NCI-H524 treated with DMSO at 0.1 percent for 48 hours (cell line): ENCODE data around the gene TANGO2.
A peak's percentile ranks its signal among the peaks of the same experiment; 100 is the strongest.
"Not testable (repeated sequence)": the region's sequence is repeated elsewhere in the genome, so short reads cannot be mapped to it uniquely, and the experiment has no call there.

Source experiments
- DNase-seq: peaks from one replicate; lab custom pipeline; 2025; lab: John Stamatoyannopoulos, UW

Gene TANGO2

DNA sequence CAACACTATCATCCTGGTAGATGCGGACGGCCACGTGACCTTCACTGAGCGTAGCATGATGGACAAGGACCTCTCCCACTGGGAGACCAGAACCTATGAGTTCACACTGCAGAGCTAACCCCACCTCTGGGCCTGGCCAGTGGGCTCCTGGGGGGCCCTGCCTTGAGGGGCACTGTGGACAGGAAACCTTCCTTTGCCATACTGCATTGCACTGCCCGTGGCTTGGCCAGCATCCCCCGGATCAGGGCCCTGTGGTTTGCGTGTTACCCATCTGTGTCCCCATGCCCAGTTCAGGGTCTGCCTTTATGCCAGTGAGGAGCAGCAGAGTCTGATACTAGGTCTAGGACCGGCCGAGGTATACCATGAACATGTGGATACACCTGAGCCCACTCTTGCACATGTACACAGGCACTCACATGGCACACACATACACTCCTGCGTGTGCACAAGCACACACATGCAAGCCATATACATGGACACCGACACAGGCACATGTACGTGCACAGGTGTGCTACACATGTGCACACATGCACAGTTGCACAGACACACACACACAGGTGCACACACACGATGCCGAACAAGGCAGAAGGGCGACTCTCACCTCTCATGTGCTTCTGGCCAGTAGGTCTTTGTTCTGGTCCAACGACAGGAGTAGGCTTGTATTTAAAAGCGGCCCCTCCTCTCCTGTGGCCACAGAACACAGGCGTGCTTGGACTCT, 43.8 kb downstream of the TANGO2 start:
- no peak for DNase-seq

DNA sequence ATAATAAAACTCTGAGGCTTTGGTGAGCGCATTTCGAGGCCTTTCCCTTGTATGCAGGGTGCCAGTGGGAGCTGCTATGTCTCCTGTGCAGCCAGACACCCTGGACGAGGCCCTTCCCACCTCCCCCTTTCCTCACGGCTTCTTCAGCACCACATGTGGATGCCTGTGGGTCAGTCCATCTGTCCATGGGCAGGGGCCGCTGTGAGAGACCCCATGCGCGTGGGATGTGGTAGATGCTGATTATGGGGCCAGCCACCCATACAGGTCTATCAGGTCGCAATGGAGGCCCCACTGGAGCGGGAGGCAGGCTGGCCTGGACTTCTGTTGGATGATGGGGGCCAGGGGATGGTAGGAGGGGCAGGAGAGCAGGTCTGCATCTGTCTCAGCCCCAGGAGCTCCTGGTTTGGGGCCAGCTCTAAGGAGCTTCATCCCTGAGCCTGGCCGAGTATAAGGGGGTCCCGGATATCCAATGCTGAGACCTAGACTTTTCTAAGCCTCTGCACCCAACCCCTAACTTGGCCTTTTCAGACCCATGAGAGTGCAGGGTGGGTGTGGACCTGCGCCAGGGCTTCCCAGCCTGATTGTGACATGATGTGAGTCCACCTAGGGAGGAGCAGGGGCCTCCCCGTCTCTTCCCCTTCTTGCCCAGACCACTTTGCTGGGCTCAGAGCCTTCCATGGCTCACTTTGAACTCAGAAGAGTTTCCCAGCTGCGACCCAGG, 45.1 kb downstream of the TANGO2 start:
- no peak for DNase-seq

DNA sequence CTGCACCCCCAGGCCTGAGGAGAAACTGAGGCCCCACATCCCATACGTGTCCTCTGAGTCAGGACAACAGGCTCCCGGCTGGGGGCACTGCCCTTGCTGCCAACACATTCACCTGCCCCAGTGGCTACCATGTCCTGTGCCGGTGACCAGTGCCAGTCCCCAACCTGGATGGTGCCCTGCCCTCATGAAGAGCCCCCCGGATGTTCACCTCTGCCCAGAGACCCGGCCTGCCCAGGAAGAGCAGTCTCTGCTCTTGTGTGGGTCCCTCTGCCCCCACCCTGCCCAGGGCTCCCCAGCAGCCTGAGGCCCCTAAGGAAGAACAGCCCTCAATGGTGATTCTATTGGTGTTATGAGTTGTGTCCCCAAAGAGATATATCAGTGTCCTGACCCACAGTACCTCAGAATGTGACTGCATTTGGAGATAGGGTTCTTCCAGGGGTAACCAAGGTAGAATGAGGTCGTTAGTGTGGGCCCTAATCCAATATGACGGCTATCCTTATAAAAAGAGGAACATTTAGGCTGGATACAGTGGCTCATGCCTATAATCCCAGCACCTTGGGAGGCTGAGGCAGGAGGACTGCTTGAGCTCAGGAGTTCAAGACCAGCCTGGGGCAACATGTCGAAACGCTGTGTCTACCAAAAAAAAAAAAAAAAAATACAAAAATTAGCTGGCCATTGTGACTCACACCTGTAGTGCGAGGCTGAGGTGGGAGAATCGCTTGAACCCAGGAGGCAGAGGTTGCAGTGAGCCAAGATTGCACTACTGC, 45.9 kb downstream of the TANGO2 start:
- no peak for DNase-seq

DNA sequence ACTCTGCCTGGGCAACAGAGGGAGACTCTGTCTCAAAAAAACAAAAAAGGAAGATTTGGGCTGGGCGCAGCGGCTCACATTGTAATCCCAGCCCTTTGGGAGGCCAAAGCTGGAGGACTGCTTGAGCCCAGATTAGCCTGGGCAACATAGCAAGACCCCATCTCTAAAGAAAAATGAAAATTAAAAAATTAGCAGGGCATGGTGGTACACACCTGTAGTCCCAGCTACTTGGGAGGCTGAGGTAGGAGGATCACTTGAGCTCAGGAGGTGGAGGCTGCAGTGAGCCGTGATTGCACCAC, 46.4 kb downstream of the TANGO2 start:
- DNase-seq, result not testable (repeated sequence)

DNA sequence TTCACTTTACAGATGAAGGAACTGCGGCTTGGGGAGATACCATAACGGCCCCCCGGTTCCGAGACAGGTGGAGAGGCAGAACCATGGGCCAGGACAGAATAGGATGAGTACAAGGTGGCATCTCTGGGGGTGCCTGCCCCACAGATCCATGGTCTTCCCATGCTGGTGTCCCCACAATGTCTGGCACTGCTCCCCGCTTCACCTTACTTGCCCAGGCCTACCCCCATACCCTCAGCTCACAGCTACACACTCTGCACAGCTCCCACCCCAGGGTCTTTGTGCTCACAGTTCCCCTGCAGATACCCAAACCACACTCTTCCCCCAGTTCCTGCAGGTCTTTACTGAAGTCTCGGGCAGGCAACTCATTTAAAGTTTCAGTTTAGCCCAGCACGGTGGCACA, 47.7 kb downstream of the TANGO2 start:
- DNase-seq, result no peak

DNA sequence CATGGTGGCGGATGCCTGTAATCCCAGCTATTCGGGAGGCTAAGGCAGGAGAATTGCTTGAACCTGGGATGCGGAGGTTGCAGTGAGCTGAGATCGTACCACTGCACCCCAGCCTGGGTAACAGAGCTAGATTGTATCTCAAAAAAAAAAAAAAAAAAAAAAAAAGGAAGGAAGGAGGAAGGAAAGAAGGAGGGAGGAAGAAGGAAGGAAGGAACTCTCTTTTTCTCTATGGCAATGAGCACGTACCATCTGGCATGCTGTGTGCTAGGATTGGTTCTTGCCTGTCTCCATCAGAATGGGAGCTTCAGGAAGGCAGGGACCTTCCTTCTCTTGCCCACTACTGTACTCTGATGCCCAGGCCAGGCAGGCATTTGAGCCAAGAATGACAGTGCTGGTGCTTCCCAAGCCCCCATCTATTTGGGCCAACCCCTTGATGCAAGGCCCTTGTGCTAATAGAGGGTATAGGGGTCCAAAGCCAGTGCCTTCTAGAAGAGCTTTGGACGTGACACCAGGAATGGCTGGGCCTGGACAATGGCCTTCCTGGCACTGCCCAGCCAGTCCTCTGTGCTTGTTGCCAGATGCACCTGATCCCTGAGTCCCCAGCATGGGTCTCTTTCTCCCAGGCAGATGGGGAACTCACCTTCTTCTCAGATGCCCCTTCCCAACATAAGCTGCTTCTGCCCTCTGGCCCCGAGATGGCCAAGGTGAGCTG, 48.6 kb downstream of the TANGO2 start:
- DNase-seq, result no peak

DNA sequence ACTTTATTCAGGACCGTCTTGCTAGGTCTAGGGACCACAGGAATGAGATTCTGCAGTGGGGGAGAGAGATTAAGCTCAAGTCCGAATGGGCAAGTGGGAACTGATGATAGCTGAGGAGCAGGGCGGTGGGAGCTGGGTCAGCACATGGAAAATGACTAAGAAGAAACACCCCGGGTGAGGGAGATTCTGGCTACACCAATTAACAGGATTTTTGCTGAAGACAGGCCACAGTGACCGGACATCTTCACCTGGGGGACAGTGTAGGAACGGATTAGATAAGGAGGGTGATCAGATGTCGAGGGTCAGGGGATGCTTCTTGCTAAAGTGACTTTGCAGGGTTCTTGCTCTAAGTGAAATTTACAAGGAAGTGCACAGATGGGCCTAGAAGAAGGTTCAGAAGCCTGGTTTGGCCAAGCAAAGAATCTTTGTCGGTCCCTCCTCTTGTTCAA, 50.6 kb downstream of the TANGO2 start:
- no peak for DNase-seq

DNA sequence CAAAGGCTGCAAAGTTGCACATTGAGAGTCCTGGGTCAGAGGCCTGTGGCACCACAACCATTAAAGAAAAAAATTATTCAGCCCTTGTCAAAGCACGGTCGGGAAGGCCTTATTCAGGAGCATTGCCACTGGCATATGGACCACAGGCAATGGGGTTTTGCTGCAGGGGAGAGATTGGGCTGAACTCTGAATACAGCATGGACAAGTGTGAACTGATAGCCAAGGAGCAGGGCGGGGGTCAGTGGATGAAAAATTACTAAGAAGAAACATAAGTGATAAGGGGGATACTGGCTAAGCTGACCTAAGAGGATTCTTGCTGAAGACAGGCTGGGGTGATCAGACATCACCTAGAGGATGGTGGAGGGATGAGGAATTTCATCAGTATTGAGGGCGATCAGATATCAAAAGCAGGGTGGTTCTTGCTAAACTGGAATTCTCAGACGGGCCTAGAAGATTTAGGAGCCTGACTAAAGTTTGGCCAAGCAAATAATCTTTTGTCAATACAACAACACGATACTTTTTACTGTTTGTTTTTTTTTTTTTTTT, 55.8 kb downstream of the TANGO2 start:
- DNase-seq, result no peak

DNA sequence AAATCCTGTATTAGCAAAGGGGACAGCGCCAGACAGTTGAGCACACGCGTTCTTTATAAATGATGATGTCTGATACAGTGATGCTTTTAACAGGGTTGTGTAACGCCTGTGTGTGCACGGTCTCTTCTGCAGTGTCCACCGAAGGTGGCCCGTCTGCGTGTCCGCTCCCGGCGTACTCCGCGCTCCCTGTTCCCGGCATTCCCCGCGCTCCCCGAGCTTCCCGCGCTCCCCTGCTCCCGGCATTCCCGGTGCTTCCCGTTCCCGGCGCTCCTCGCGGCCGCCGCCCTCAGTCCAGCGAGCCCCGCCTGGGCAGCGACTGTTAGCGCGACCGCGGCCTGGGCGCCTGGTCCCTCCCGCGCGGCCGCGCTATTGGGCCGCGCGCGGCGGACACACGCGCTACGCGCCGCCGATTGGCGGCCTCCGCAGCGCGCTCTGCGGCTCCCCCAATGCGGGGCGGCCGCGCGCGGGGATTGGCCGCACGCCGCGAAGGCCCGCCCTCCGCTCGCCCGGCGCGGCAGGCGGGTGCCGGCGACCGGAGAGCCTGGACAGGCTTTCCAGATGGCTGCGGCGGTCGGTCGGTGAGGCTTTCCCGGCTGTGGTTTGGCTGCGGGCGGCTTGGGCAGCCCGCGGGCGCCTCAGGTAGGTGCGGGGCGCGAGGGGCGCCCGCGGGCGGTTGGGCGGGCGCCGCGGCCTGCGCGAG, 59.0 kb downstream of the TANGO2 start, which contains the start of gene DGCR8:
Gene DGCR8 (plus strand): TSS at position 497 of the 700 bp plus-strand sequence. CDS start 5,723 bp downstream, outside the sequence.
- peak; percentile 72 for DNase-seq

DNA sequence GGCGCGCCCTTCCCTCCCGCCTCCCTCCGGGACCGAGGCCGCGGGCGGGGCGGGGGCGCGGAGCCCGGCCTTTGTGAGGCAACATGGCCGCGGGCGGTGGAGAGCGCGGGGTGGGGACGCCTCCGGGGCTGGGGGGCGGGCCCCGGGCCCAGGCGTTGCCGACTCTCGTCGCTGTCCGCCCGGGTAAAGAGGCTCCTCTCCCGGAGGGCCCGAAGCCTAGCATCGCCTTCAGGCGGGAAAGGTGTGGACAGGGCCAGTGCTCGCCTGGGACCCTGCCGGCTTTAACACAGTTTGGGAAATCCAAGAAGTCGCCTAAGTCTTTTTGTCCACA, 59.5 kb downstream of the TANGO2 start:
- no peak for DNase-seq

DNA sequence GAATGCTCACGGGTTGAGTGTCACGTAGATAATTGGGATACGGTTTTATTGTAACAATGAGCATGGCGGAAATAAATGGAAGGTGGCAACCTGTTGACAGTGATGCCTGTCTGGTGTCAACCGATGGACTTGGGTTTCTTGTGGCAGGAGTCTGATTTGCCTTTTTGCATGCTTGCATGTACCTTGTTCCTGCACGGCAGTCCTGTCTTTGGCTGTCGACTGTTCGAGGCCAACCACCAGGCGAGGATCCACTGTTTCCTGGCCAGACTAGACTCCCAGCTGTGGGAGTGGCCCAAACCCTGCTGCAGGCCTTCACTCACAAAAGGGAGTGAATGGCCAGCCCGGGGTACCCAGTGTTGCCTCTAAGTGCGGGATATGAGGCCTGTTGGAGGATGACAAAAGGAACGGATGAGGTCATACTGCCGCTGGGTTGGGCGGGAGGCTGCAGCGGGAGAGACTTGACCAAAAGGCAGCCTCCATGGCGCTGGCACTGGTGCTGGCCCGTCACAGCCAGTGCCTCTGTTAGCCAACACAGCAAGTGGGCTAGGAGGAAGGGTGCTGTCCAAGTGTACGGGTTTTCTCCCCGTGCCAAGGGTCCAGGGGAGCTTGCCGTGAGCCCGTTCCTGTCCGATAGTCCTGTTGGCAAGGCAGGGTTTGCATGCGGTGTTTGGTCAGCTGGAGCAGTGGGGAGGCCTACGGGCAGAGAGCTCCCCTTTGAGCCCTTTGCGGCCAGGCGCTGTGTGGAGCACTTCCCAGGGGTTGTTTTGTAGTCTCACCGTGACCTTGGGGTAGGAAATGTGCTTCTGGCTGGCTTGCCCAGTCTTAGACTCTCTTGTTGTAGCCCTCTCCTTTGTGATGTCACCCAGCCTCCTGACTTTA, 60.1 kb downstream of the TANGO2 start:
- no peak for DNase-seq

DNA sequence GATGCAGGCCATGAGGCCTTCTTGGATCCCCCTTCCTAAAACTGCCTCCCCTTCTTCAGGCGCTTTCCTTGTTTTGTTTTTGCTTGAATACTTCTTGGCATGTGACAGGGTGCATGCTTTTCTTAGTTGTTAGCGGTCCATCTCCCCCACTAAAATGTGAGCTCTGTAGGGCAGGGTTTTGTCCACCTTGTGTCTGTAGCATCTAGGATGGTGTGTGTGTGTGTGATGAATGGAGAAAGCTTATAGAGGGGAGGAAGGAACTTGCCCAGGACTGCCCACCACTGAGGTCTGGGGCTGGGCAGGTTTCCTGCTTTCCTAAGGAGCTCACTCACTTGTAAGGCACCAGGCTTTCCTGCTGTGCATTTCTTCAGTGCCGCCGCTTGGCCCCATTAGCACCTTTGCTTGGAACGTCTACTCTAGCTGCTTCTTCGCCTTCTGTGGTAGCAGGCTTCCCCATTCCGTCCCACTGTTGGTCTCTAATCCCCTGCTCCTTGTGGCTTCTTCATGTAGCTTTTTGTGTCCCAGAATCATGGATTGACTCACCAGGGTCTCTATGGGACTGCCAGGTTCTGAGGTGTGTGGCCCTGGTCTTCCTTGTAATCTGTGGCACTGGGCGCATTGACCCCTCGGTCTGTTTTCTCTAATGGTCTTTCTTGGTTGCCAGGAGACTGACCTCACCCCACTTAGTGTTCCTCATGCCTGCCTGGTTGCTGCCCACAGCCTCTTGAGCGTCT, 62.4 kb downstream of the TANGO2 start:
- no peak for DNase-seq

DNA sequence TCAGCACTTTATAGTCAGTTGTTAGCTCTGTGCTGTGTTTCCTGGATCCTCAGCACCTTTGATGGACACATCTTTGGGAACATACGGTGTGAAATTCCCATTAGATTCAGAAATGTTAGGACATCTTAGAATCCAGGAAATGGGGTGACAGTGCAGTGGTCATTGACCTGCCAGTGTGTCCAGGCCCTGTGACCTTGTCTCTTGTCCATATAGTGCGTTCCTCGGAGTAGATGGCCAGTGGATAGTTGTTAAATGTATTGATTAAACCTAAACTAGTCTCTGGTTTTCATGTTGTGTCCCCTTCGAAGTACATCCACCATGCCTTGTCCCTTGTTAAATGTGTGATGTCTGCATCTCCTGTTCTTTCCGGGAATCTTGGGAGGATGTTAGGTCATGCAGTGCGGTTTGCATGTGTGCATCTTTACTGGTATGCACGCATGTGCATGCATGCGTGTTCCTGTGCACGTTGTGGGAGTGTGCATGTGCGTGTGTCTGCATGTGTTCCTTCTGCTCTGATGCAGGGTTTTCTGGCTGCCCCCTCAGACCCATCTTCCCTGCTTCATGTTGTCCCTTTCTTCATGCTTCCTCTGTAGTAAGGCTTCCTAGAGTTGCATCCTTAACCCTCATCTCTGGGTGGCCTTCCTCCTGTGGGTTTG, 63.1 kb downstream of the TANGO2 start:
- no peak for DNase-seq

DNA sequence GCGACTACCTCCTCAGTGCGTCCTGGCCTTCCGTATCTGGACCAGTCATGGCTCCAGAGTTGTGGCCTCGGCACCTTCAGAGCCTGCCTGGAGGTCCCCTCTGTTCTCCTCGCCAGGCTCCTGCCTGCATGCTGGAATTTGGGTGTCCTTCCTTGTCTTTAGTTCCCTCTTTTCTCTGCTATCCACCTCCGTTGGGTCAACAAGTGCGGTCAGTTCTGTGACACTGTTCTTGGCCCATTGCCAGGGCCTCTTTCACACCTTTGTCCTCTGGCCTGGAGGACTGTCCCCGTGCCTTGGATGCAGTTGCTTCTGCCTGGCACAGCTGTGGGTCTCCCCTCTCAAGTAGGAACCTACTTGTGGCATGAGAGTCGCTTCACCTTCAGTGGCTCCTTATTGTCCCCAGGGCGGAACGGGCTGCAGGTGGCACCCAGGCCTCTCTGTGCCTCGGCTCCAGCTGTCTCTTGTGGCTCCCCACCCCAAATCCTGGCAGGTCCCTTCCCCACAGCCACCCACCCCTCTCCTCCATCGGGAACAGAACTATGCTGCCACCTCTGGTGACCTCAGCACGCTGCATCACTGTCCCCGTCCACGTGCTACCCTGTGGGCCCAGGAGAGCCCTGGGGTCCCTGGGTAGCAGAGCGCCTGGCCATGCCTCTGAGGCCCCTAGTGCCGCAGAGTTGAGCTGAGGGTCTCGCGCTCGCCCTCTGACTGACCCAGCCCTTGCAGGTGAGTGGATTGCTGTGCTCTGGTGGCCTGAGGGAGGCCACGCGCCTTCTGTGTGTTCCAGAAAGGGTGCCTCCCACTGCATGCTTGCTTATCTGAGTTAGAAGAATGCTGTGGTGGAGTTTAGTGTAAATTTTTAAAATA, 63.9 kb downstream of the TANGO2 start:
- DNase-seq, result no peak

DNA sequence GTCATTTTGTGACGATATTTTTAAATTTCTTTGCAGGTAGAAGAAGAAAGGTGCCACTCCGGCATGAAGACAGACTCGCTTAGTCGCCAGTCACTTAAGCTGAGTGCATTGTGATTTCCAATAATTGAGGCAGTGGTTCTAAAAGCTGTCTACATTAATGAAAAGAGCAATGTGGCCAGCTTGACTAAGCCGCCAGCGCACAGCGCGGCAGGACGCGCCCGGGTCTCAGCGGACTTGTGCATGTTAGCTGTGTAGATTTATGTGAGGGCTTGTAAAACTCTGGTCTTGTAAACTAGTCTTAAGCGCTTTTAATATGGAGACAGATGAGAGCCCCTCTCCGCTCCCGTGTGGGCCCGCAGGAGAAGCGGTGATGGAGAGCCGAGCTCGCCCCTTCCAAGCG, 64.7 kb downstream of the TANGO2 start:
- no peak for DNase-seq

DNA sequence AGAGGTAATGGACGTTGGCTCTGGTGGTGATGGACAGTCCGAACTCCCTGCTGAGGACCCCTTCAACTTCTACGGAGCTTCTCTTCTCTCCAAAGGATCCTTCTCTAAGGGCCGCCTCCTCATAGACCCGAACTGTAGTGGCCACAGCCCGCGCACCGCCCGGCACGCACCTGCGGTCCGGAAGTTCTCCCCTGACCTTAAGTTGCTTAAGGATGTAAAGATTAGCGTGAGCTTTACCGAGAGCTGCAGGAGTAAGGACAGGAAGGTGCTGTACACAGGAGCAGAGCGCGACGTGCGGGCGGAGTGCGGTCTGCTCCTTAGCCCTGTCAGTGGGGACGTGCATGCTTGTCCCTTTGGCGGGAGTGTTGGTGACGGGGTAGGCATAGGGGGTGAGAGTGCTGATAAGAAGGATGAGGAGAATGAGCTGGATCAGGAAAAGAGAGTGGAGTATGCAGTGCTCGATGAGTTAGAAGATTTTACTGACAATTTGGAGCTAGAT, 65.2 kb downstream of the TANGO2 start:
- no peak for DNase-seq

DNA sequence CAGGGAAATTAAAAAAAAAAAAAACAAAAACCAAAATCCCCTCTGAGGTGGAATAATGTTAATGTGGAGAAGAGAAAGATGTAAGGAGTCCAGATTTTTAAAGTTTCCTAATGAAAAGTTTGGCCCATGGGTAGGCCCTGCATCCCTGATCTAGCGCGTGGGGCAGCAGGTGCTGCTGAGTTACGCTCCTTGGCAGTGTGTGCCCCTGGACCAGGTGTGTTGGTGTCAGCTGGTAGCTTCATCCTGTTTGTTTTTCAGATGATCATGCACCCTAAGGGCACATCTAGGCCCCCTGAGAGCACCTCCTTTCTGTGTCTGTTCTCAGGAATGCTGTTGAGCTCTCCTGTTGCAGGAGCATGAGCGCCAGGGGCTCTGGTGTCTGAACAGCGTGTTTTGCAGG, 65.9 kb downstream of the TANGO2 start:
- no peak for DNase-seq
